Testis (tissue), 3 donors: ENCODE data around the gene KLHL5. TPM values are rescaled to one million over a fixed set of nuclear protein-coding genes. Genes with fewer than 3 reads are reported as not detected.
"Not testable (repeated sequence)": the region's sequence is repeated elsewhere in the genome, so short reads cannot be mapped to it uniquely, and the experiment has no call there.

ENCODE experiments used
- DNase-seq: peaks from one replicate; pipeline ENCODE4 v3.0.0-alpha.2; 2019
- H3K27ac ChIP-seq, 2 donors: fragments of 200-600 bp; sonication (generic); one replicate each; pipeline ENCODE4 v1.5.1; 2019
- H3K27me3 ChIP-seq: fragments of 200-600 bp; sonication (generic); one replicate; pipeline ENCODE4 v1.5.1; 2019
- H3K36me3 ChIP-seq: fragments of 200-600 bp; sonication (generic); one replicate; pipeline ENCODE4 v1.5.1; 2017; ENCODE audit warnings: low read depth; ENCODE audit errors: missing control alignments
- H3K4me1 ChIP-seq: fragments of 200-600 bp; sonication (generic); one replicate; pipeline ENCODE4 v1.5.1; 2019
- H3K4me3 ChIP-seq, 2 donors: fragments of 200-600 bp; sonication (generic); one replicate each; pipeline ENCODE4 v1.5.1; 2017 to 2019
- H3K9me3 ChIP-seq: fragments of 200-600 bp; sonication (generic); one replicate; pipeline ENCODE4 v1.5.1; 2017
- CTCF ChIP-seq, 3 experiments: fragments of 450-650 bp in 2 of 3; fragments of 200-600 bp in 1 of 3; sonication (generic) in 1 of 3; IDR thresholded peaks; one replicate each; pipeline ENCODE4 v1.5.1; 2016 to 2019; ENCODE audit warnings: antibody characterized with exemption in 3 of 3, mild to moderate bottlenecking in 2 of 3, moderate library complexity in 1 of 3
- POLR2A ChIP-seq: fragments of 450-650 bp; IDR thresholded peaks from one replicate; pipeline ENCODE4 v1.6.1; 2017; ENCODE audit warnings: antibody characterized with exemption, mild to moderate bottlenecking, moderate library complexity
- WGBS, 2 donors: methylation state at CpG; one replicate each; pipeline ENCODE4 v1.1.5; 2018; 5-methylcytosine and 5-hydroxymethylcytosine counted together
- intact Hi-C: fragments of 100-400 bp; cut with DNase I; formaldehyde crosslinking; loops from one replicate; pipeline ENCODE4 v1.15.1; 2023; ENCODE audit warnings: low total_unique reads
- polyA plus RNA-seq: library from polyadenylated mRNA; stranded (reverse); fragments of 350-450 nt; fragmentation: Illumina TruSeq; extraction: RNeasy Lipid Tissue Mini Kit (QIAGEN cat#74804); gene quantifications from one replicate; pipeline ENCODE4 v1.2.3, GENCODE V29; 2014; ENCODE audit warnings: low read depth, low replicate concordance; ENCODE audit not compliant: insufficient read depth
- total RNA-seq, 2 donors: library from RNA; depleted of rRNA; stranded (reverse); fragments of >200 nt; gene quantifications; one replicate each; pipeline ENCODE4 v1.2.3, GENCODE V29; 2016

Gene KLHL5
- total and polyA plus RNA-seq, 3 donors from 2014 or later, result 11.0 to 20.9 (median 14.4) TPM

- Histone ChIP-seq H3K4me3 (no peak overlapping the region), H3K27ac (no peak overlapping the region), H3K27me3 (no peaks in the 10 kb centered on the region), H3K4me1 (no peaks in the 10 kb centered on the region), H3K9me3 (no peaks in the 10 kb centered on the region), H3K36me3 (no peaks in the 10 kb centered on the region)
- intact Hi-C loops, result no loop called here
- TF ChIP-seq CTCF (IDR thresholded peaks at IDR 0.05), result no peak
- TF ChIP-seq POLR2A, result no peak
- DNase-seq, result no peak
Measured at GRCh38 chr4:39029752-39030694, 32.0 kb upstream of the KLHL5 start.

GRCh38 chr4:39030725-39031124, 31.3 kb upstream of the KLHL5 start:
- H3K4me3 ChIP-seq, result no peak overlapping the region
- no peaks in the 10 kb centered on the region for H3K9me3 ChIP-seq
- H3K27me3 ChIP-seq, result no peaks in the 10 kb centered on the region

GRCh38 chr4:39031590-39032020, 30.4 kb upstream of the KLHL5 start:
- H3K27me3 ChIP-seq, H3K4me1 ChIP-seq, H3K36me3 ChIP-seq, H3K9me3 ChIP-seq, intact Hi-C loops, H3K27ac ChIP-seq, H3K4me3 ChIP-seq, DNase-seq: not testable (repeated sequence)
- 89 to 97% methylated on average over 6 of the region's 6 CpGs for WGBS, 2 donors

More at GRCh38 chr4:39030725-39031124, 31.3 kb upstream of the KLHL5 start:
- Histone ChIP-seq H3K27ac (no peak overlapping the region), H3K4me1 (no peaks in the 10 kb centered on the region), H3K36me3 (no peaks in the 10 kb centered on the region)
- TF ChIP-seq CTCF (IDR thresholded peaks at IDR 0.05) (no peak), POLR2A (no peak)
- 89 to 93% methylated on average over 3 of the region's 3 CpGs for WGBS, 2 donors
- DNase-seq, result no peak
- intact Hi-C loops, result no loop called here

GRCh38 chr4:39032218-39033085, 29.6 kb upstream of the KLHL5 start, which contains the start of gene TMEM156:
Gene TMEM156 (minus strand): TSS chr4:39032409. CDS start chr4:39032313, 96 bp downstream.
- intact Hi-C loops, result no loop called here
- no peak for TF ChIP-seq POLR2A
- no peak for TF ChIP-seq CTCF (IDR thresholded peaks at IDR 0.05)
- Histone ChIP-seq H3K36me3 (no peaks in the 10 kb centered on the region), H3K4me1 (no peaks in the 10 kb centered on the region), H3K9me3 (no peaks in the 10 kb centered on the region), H3K4me3 (no peak within 1 kb of the TSS), H3K27me3 (no peaks in the 10 kb centered on the region), H3K27ac (no peak within 1 kb of the TSS)
- DNase-seq, result no peak
- WGBS, 2 donors, result 89 to 90% methylated on average over 5 of the region's 5 CpGs

- no peaks in the 10 kb centered on the region for H3K9me3 ChIP-seq
- WGBS, 2 donors, result 88 to 92% methylated on average over 7 of the region's 7 CpGs
- H3K4me1 ChIP-seq, result no peaks in the 10 kb centered on the region
- TF ChIP-seq POLR2A (no peak), CTCF (IDR thresholded peaks at IDR 0.05) (no peak)
- no peaks in the 10 kb centered on the region for H3K36me3 ChIP-seq
- H3K27me3 ChIP-seq, result no peaks in the 10 kb centered on the region
- intact Hi-C loops, result no loop called here
- H3K27ac ChIP-seq, result no peak overlapping the region
- DNase-seq, result no peak
- no peak overlapping the region for H3K4me3 ChIP-seq
Measured at GRCh38 chr4:39036172-39036571, 25.9 kb upstream of the KLHL5 start.
